Measurements from ENCODE around the gene NSD2. TPM values are rescaled to one million over a fixed set of nuclear protein-coding genes. Genes with fewer than 3 reads are reported as not detected.

NSD2 gene
- total and polyA plus RNA-seq, 2 donors: 13.8 to 60.5 TPM

GRCh38 chr4:1973218-1973617, 102.0 kb downstream of the NSD2 start:
- H3K36me3 ChIP-seq (ENCODE audit: insufficient read depth): peaks cover 3% of the 10 kb centered on the region
- no peak for DNase-seq (ENCODE audit: extremely low spot score)
- H3K27ac ChIP-seq (ENCODE audit: low read depth): no peak overlapping the region
- no peak overlapping the region for H3K4me3 ChIP-seq (ENCODE audit: low read depth, low read length)
- 95% methylated on average over 12 of the region's 12 CpGs for WGBS
- H3K4me1 ChIP-seq (ENCODE audit: insufficient read depth): no peaks in the 10 kb centered on the region

- WGBS: 92% methylated on average over 18 of the region's 18 CpGs
- peaks cover 3% of the 10 kb centered on the region for H3K36me3 ChIP-seq (ENCODE audit: insufficient read depth)
- DNase-seq (ENCODE audit: extremely low spot score): no peak
- H3K4me3 ChIP-seq (ENCODE audit: low read depth, low read length): no peak overlapping the region
- no peaks in the 10 kb centered on the region for H3K4me1 ChIP-seq (ENCODE audit: insufficient read depth)
- no peak overlapping the region for H3K27ac ChIP-seq (ENCODE audit: low read depth)
Measured at GRCh38 chr4:1973661-1974060, 102.5 kb downstream of the NSD2 start.

- Histone ChIP-seq H3K27ac (ENCODE audit: low read depth) (no peak overlapping the region), H3K4me3 (ENCODE audit: low read depth, low read length) (no peak overlapping the region), H3K4me1 (ENCODE audit: insufficient read depth) (no peaks in the 10 kb centered on the region), H3K36me3 (ENCODE audit: insufficient read depth) (peaks cover 3% of the 10 kb centered on the region)
- DNase-seq (ENCODE audit: extremely low spot score): no peak
- WGBS: 95% methylated on average over 8 of the region's 8 CpGs
Measured at GRCh38 chr4:1974840-1975239, 103.6 kb downstream of the NSD2 start.

GRCh38 chr4:1975391-1975801, 104.2 kb downstream of the NSD2 start:
- no peak for DNase-seq (ENCODE audit: extremely low spot score)
- 94% methylated on average over 14 of the region's 14 CpGs for WGBS

GRCh38 chr4:1975880-1976279, 104.7 kb downstream of the NSD2 start:
- Histone ChIP-seq H3K4me3 (ENCODE audit: low read depth, low read length) (no peak overlapping the region), H3K36me3 (ENCODE audit: insufficient read depth) (peaks cover 3% of the 10 kb centered on the region), H3K4me1 (ENCODE audit: insufficient read depth) (no peaks in the 10 kb centered on the region), H3K27ac (ENCODE audit: low read depth) (no peak overlapping the region)
- 95% methylated on average over 11 of the region's 11 CpGs for WGBS
- no peak for DNase-seq (ENCODE audit: extremely low spot score)

More at GRCh38 chr4:1975391-1975801, 104.2 kb downstream of the NSD2 start:
- no peak overlapping the region for H3K27ac ChIP-seq (ENCODE audit: low read depth)
- no peaks in the 10 kb centered on the region for H3K4me1 ChIP-seq (ENCODE audit: insufficient read depth)
- H3K4me3 ChIP-seq (ENCODE audit: low read depth, low read length): no peak overlapping the region
- peaks cover 3% of the 10 kb centered on the region for H3K36me3 ChIP-seq (ENCODE audit: insufficient read depth)

GRCh38 chr4:1976416-1977352, 105.5 kb downstream of the NSD2 start:
- Histone ChIP-seq H3K4me1 (ENCODE audit: insufficient read depth) (no peaks in the 10 kb centered on the region), H3K27ac (ENCODE audit: low read depth) (no peak overlapping the region), H3K4me3 (ENCODE audit: low read depth, low read length) (no peak overlapping the region), H3K36me3 (ENCODE audit: insufficient read depth) (peaks cover 3% of the 10 kb centered on the region)
- DNase-seq (ENCODE audit: extremely low spot score): no peak
- 96% methylated on average over 35 of the region's 35 CpGs for WGBS

GRCh38 chr4:1978226-1978625, 107.0 kb downstream of the NSD2 start:
- no peaks in the 10 kb centered on the region for H3K4me1 ChIP-seq (ENCODE audit: insufficient read depth)
- no peak overlapping the region for H3K4me3 ChIP-seq (ENCODE audit: low read depth, low read length)
- WGBS: 93% methylated on average over 13 of the region's 13 CpGs
- H3K27ac ChIP-seq (ENCODE audit: low read depth): no peak overlapping the region
- H3K36me3 ChIP-seq (ENCODE audit: insufficient read depth): peaks cover 5% of the 10 kb centered on the region
- no peak for DNase-seq (ENCODE audit: extremely low spot score)

- no peak for DNase-seq (ENCODE audit: extremely low spot score)
- WGBS: 91% methylated on average over 45 of the region's 45 CpGs
Measured at GRCh38 chr4:1978741-1979476, 107.7 kb downstream of the NSD2 start.

GRCh38 chr4:1979477-1980196, 108.4 kb downstream of the NSD2 start:
- peaks cover 9% of the 10 kb centered on the region for H3K36me3 ChIP-seq (ENCODE audit: insufficient read depth)

More at GRCh38 chr4:1978741-1979476, 107.7 kb downstream of the NSD2 start:
- H3K4me1 ChIP-seq (ENCODE audit: insufficient read depth): no peaks in the 10 kb centered on the region
- peaks cover 8% of the 10 kb centered on the region for H3K36me3 ChIP-seq (ENCODE audit: insufficient read depth)
- H3K4me3 ChIP-seq (ENCODE audit: low read depth, low read length): no peak overlapping the region
- H3K27ac ChIP-seq (ENCODE audit: low read depth): no peak overlapping the region

GRCh38 chr4:1980561-1981041, 109.4 kb downstream of the NSD2 start:
- Histone ChIP-seq H3K36me3 (ENCODE audit: insufficient read depth) (peaks cover 9% of the 10 kb centered on the region), H3K27ac (ENCODE audit: low read depth) (no peak overlapping the region), H3K4me3 (ENCODE audit: low read depth, low read length) (no peak overlapping the region), H3K4me1 (ENCODE audit: insufficient read depth) (no peaks in the 10 kb centered on the region)
- 91% methylated on average over 16 of the region's 16 CpGs for WGBS
- no peak for DNase-seq (ENCODE audit: extremely low spot score)

More at GRCh38 chr4:1979477-1980196, 108.4 kb downstream of the NSD2 start:
- Histone ChIP-seq H3K4me3 (ENCODE audit: low read depth, low read length) (no peak overlapping the region), H3K4me1 (ENCODE audit: insufficient read depth) (no peaks in the 10 kb centered on the region), H3K27ac (ENCODE audit: low read depth) (no peak overlapping the region)
- 88% methylated on average over 22 of the region's 22 CpGs for WGBS
- DNase-seq (ENCODE audit: extremely low spot score): no peak

- no peak overlapping the region for H3K4me3 ChIP-seq (ENCODE audit: low read depth, low read length)
- DNase-seq (ENCODE audit: extremely low spot score): no peak
- peaks cover 9% of the 10 kb centered on the region for H3K36me3 ChIP-seq (ENCODE audit: insufficient read depth)
- 83% methylated on average over 22 of the region's 22 CpGs for WGBS
- H3K4me1 ChIP-seq (ENCODE audit: insufficient read depth): no peaks in the 10 kb centered on the region
- no peak overlapping the region for H3K27ac ChIP-seq (ENCODE audit: low read depth)
Measured at GRCh38 chr4:1981251-1982058, 110.3 kb downstream of the NSD2 start.

GRCh38 chr4:1982124-1983052, 111.2 kb downstream of the NSD2 start:
- H3K36me3 ChIP-seq (ENCODE audit: insufficient read depth): peaks cover 5% of the 10 kb centered on the region
- no peak for DNase-seq (ENCODE audit: extremely low spot score)
- no peak overlapping the region for H3K4me3 ChIP-seq (ENCODE audit: low read depth, low read length)
- WGBS: 87% methylated on average over 16 of the region's 16 CpGs
- no peaks in the 10 kb centered on the region for H3K4me1 ChIP-seq (ENCODE audit: insufficient read depth)
- no peak overlapping the region for H3K27ac ChIP-seq (ENCODE audit: low read depth)
